Right atrium auricular region (tissue), 2 donors: ENCODE measurements around the gene ASH1L. TPM values are rescaled to one million over a fixed set of nuclear protein-coding genes. Genes with fewer than 3 reads are reported as not detected.

ENCODE experiments used
- DNase-seq: peaks from one replicate; pipeline ENCODE4 v3.0.0-alpha.2; 2019; ENCODE audit warnings: low spot score
- H3K27ac ChIP-seq, 2 donors: fragments of 200-600 bp; sonication (generic); 1 replicate in 1 of 2; 2 replicates in 1 of 2; pipeline ENCODE4 v1.5.1; 2016 to 2019
- H3K27me3 ChIP-seq, 2 donors: fragments of 200-600 bp; sonication (generic); one replicate each; pipeline versions ENCODE4 v1.5.1 to v1.6.0; 2017 to 2019
- H3K36me3 ChIP-seq: fragments of 200-600 bp; sonication (generic); one replicate; pipeline ENCODE4 v1.5.1; 2016
- H3K4me1 ChIP-seq, 2 donors: fragments of 200-600 bp; sonication (generic); one replicate each; pipeline versions ENCODE4 v1.5.1 to v1.6.0; 2017 to 2019
- H3K4me3 ChIP-seq, 2 donors: fragments of 200-600 bp; sonication (generic); 1 replicate in 1 of 2; 2 replicates in 1 of 2; pipeline ENCODE4 v1.5.1; 2017 to 2019; ENCODE audit warnings: mild to moderate bottlenecking in 1 of 2, moderate library complexity in 1 of 2
- H3K9me3 ChIP-seq, 2 donors: fragments of 200-600 bp; sonication (generic); one replicate each; pipeline ENCODE4 v1.5.1; 2019
- CTCF ChIP-seq, 2 donors: fragments of 200-600 bp; sonication (generic); IDR thresholded peaks; one replicate each; pipeline ENCODE4 v1.5.1; 2019; ENCODE audit warnings: antibody characterized with exemption in 2 of 2
- microRNA counts, 2 donors: library from miRNA; unstranded; fragments of <30 nt; microRNA quantifications; one replicate each; lab custom pipeline; 2016 to 2017
- microRNA-seq, 2 donors: library from miRNA; unstranded; fragments of <30 nt; microRNA quantifications; one replicate each; pipeline ENCODE4, GENCODE V29; 2016 to 2017; ENCODE audit warnings: borderline number of aligned reads in 2 of 2, borderline replicate concordance in 1 of 2
- total RNA-seq, 2 donors: library from RNA; depleted of rRNA; stranded (reverse); fragments of >200 nt; gene quantifications; one replicate each; pipeline ENCODE4 v1.1.0, GENCODE V29; 2016

Gene ASH1L
- total RNA-seq, 2 donors from 2014 or later, result 37.2 to 50.2 TPM

DNA sequence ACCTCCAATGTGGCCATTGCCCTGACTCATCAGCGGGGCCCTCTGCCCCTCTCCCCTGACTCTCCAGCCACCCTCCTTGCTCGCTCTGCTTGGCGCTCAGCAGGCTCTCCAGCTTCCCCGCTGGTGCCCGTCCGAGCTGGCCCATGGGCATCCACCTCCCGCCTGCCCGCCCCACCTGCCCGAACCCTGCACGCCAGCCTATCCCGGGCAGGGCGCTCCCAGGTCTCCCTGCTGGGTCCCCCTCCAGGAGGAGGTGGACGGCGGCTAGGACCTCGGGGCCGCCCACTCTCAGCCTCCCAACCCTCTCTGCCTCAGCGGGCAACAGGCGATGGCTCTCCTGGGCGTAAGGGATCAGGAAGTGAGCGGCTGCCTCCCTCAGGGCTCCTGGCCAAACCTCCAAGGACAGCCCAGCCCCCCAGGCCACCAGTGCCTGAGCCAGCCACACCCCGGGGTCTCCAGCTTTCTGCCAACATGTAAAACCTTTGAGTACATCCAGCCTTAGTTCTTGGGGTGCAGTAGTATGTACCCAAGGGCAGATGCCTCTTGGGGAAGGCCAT, 274.5 kb downstream of the ASH1L start:
- Histone ChIP-seq H3K4me1 (no peaks in the 10 kb centered on the region), H3K4me3 (no peak overlapping the region), H3K9me3 (no peaks in the 10 kb centered on the region), H3K27me3 (no peaks in the 10 kb centered on the region), H3K27ac (no peak overlapping the region), H3K36me3 (no peaks in the 10 kb centered on the region)
- TF ChIP-seq CTCF (IDR thresholded peaks at IDR 0.05), result no peak
- no peak for DNase-seq

DNA sequence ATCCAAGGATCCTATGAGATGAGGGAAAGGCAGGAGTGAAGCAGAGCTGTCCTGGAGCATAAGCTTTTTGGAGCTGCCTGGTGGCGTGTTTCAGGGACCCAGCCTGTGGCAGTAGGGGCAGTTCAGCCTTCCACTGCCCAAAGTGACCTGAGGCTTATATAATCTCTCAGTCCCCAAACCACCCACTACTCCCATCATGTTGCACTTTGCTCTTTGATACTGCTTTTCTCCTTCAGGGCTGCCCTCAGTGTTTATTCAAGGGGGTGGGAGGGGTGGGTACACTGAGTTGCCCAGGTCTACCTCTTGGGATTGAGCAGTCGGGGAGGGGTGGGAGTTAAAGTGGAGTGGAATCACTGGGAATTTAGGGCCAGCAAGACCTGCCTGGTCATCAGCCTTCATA, 276.1 kb downstream of the ASH1L start:
- Histone ChIP-seq H3K4me1 (no peaks in the 10 kb centered on the region), H3K27ac (no peak overlapping the region), H3K4me3 (no peak overlapping the region), H3K36me3 (no peaks in the 10 kb centered on the region), H3K27me3 (no peaks in the 10 kb centered on the region), H3K9me3 (no peaks in the 10 kb centered on the region)
- no peak for TF ChIP-seq CTCF (IDR thresholded peaks at IDR 0.05)
- no peak for DNase-seq

GRCh38 chr1:155285631-155286044, 277.0 kb downstream of the ASH1L start:
- no peak overlapping the region for H3K4me3 ChIP-seq
- TF ChIP-seq CTCF (IDR thresholded peaks at IDR 0.05), result no peak
- H3K27me3 ChIP-seq, result no peaks in the 10 kb centered on the region
- H3K4me1 ChIP-seq, result no peaks in the 10 kb centered on the region
- no peak for DNase-seq
- no peak overlapping the region for H3K27ac ChIP-seq
- H3K36me3 ChIP-seq, result no peaks in the 10 kb centered on the region
- H3K9me3 ChIP-seq, result no peaks in the 10 kb centered on the region

MicroRNA genes within 50 kb of the gene (microRNA counts, 767-probe panel; counts per million panel counts)
- 0 to 496 counts per million in 2 donors for microRNA hsa-miR-555 (lab: Ali Mortazavi, UCI)

Small RNAs within 50 kb of the gene (microRNA-seq; reads per million reads assigned to microRNA genes)
- 0 reads per million in 2 donors for gene MIR555

Other genes with a start within 250 kb of the ASH1L start
- 10 to 100 TPM; 20.2 to 23.9 TPM for gene RUSC1, start 241.9 kb downstream of the ASH1L start, total RNA-seq
- gene MSTO1, start 47.4 kb upstream of the ASH1L start, total RNA-seq, result 1 to 10 TPM; 4.4 to 4.8 TPM
- 10 to 100 TPM; 54.0 to 90.8 TPM for gene YY1AP1, start 126.0 kb upstream of the ASH1L start, total RNA-seq
- gene DAP3, start 126.3 kb upstream of the ASH1L start, total RNA-seq, result 100 to 1,000 TPM in 1 of 2 donors, 10 to 100 TPM in 1; 76.8 to 120 TPM